Activated T-cell treated with anti-CD3 and anti-CD28 coated beads, Interleukin-2, amount 50 U/mL, for 72 hours (primary cell): Measurements from ENCODE around the gene CLK4. TPM values are rescaled to one million over a fixed set of nuclear protein-coding genes. Genes with fewer than 3 reads are reported as not detected.
"Not testable (repeated sequence)": the region's sequence is repeated elsewhere in the genome, so short reads cannot be mapped to it uniquely, and the experiment has no call there.

ENCODE experiments used
- ATAC-seq, 2 donors: fragments of 150-1000 bp; cut with Tn5 transposase; replicated peaks in 1 of 2; 2 replicates each; pipeline ENCODE4 v1.10.0; 2021; ENCODE audit warnings: moderate library complexity in 2 of 2, mild to moderate bottlenecking in 1 of 2
- DNase-seq, 2 donors: peaks; one replicate each; pipeline ENCODE4 v3.0.0; 2021 to 2022; ENCODE audit warnings: mixed read lengths in 1 of 2
- H3K27ac Mint-ChIP-seq: one replicate; pipeline ENCODE4 v1.8.0; 2022; ENCODE audit warnings: mild to moderate bottlenecking, moderate library complexity, mixed read lengths
- H3K27me3 Mint-ChIP-seq: one replicate; pipeline ENCODE4 v1.8.0; 2022; ENCODE audit warnings: low read depth, mixed read lengths
- H3K36me3 Mint-ChIP-seq, 2 donors: one replicate each; pipeline ENCODE4 v1.8.0; 2022; ENCODE audit warnings: mixed read lengths in 2 of 2, mild to moderate bottlenecking in 1 of 2; ENCODE audit not compliant: insufficient read depth in 2 of 2
- H3K4me1 Mint-ChIP-seq: one replicate; pipeline ENCODE4 v1.8.0; 2022; ENCODE audit warnings: low read depth, mixed read lengths
- H3K4me3 Mint-ChIP-seq, 2 donors: one replicate each; pipeline ENCODE4 v1.8.0; 2022; ENCODE audit warnings: mild to moderate bottlenecking in 2 of 2, mixed read lengths in 2 of 2, moderate library complexity in 2 of 2
- H3K9me3 Mint-ChIP-seq, 2 donors: one replicate each; pipeline ENCODE4 v1.8.0; 2022; ENCODE audit warnings: mixed read lengths in 2 of 2
- total RNA-seq, 2 donors: library from RNA; stranded (reverse); gene quantifications; one replicate each; pipeline ENCODE4 v1.2.3, GENCODE V29; 2022

The CLK4 gene
- total RNA-seq, 2 donors from 2014 or later = 34.0 to 35.2 TPM

- Mint-ChIP-seq H3K4me3 (peak overlapping the region; percentile 29 to 57), H3K27me3 (peaks cover 61% of the 10 kb centered on the region), H3K36me3 (peaks cover 4 to 9% of the 10 kb centered on the region in 2 donors), H3K9me3 (peaks cover 2% of the 10 kb centered on the region in 2 donors), H3K27ac (no peak overlapping the region), H3K4me1 (peaks cover 5% of the 10 kb centered on the region)
- DNase-seq (peak; percentile 22 to 27), ATAC-seq (peak; percentile 41 to 55)
Measured at GRCh38 chr5:178589180-178590140, 37.4 kb downstream of the CLK4 start.

GRCh38 chr5:178588769-178589168, 38.1 kb downstream of the CLK4 start:
- Mint-ChIP-seq H3K27me3 (peaks cover 61% of the 10 kb centered on the region), H3K4me3 (peak overlapping the region; percentile 29 to 57), H3K36me3 (peaks cover 0 to 2% of the 10 kb centered on the region in 2 donors), H3K27ac (no peak overlapping the region), H3K9me3 (no peaks in the 10 kb centered on the region), H3K4me1 (peaks cover 5% of the 10 kb centered on the region)
- DNase-seq = no peak
- no peak for ATAC-seq

- H3K4me3 Mint-ChIP-seq = no peak overlapping the region
- no peak overlapping the region for H3K27ac Mint-ChIP-seq
- ATAC-seq = no peak
- H3K27me3 Mint-ChIP-seq = peaks cover 61% of the 10 kb centered on the region
- H3K9me3 Mint-ChIP-seq = no peaks in the 10 kb centered on the region
- peaks cover 0 to under 1% of the 10 kb centered on the region in 2 donors for H3K36me3 Mint-ChIP-seq
- H3K4me1 Mint-ChIP-seq = peaks cover 5% of the 10 kb centered on the region
- no peak for DNase-seq
Measured at GRCh38 chr5:178587763-178588611, 38.9 kb downstream of the CLK4 start.

- ATAC-seq (no peak), DNase-seq (no peak)
- H3K4me1 Mint-ChIP-seq = peaks cover 5% of the 10 kb centered on the region
- no peak overlapping the region for H3K27ac Mint-ChIP-seq
- no peak overlapping the region for H3K4me3 Mint-ChIP-seq
- H3K36me3 Mint-ChIP-seq = no peaks in the 10 kb centered on the region
- peaks cover 51% of the 10 kb centered on the region for H3K27me3 Mint-ChIP-seq
- H3K9me3 Mint-ChIP-seq = no peaks in the 10 kb centered on the region
Measured at GRCh38 chr5:178586396-178586795, 40.5 kb downstream of the CLK4 start.

- not testable (repeated sequence) for H3K4me3 Mint-ChIP-seq, H3K36me3 Mint-ChIP-seq, H3K9me3 Mint-ChIP-seq, H3K4me1 Mint-ChIP-seq, H3K27ac Mint-ChIP-seq
- peak; percentile 55 to 77 for ATAC-seq
- DNase-seq = peak; percentile 19 to 45
- H3K27me3 Mint-ChIP-seq = peaks cover 41% of the 10 kb centered on the region
Measured at GRCh38 chr5:178585421-178585820, 41.4 kb downstream of the CLK4 start.

- H3K27me3 Mint-ChIP-seq = peaks cover 27% of the 10 kb centered on the region
- ATAC-seq = no peak
- no peak overlapping the region for H3K27ac Mint-ChIP-seq
- H3K36me3 Mint-ChIP-seq = no peaks in the 10 kb centered on the region
- no peaks in the 10 kb centered on the region for H3K4me1 Mint-ChIP-seq
- no peak for DNase-seq
- H3K9me3 Mint-ChIP-seq = no peaks in the 10 kb centered on the region
- no peak overlapping the region for H3K4me3 Mint-ChIP-seq
Measured at GRCh38 chr5:178583279-178583678, 43.6 kb downstream of the CLK4 start.

GRCh38 chr5:178582291-178582690, 44.6 kb downstream of the CLK4 start:
- Mint-ChIP-seq H3K27me3 (peaks cover 17% of the 10 kb centered on the region), H3K4me1 (no peaks in the 10 kb centered on the region), H3K27ac (no peak overlapping the region), H3K9me3 (no peaks in the 10 kb centered on the region), H3K4me3 (no peak overlapping the region), H3K36me3 (no peaks in the 10 kb centered on the region)
- no peak for DNase-seq
- no peak for ATAC-seq

GRCh38 chr5:178581621-178582020, 45.2 kb downstream of the CLK4 start:
- Mint-ChIP-seq H3K4me3 (no peak overlapping the region), H3K27ac (no peak overlapping the region), H3K4me1 (no peaks in the 10 kb centered on the region), H3K36me3 (no peaks in the 10 kb centered on the region), H3K9me3 (no peaks in the 10 kb centered on the region), H3K27me3 (peaks cover 10% of the 10 kb centered on the region)
- DNase-seq (no peak), ATAC-seq (no peak)

- Mint-ChIP-seq H3K4me3 (no peak overlapping the region), H3K27ac (no peak overlapping the region), H3K36me3 (no peaks in the 10 kb centered on the region), H3K4me1 (no peaks in the 10 kb centered on the region), H3K27me3 (peaks cover 5% of the 10 kb centered on the region), H3K9me3 (no peaks in the 10 kb centered on the region)
- no peak for ATAC-seq
- DNase-seq = no peak
Measured at GRCh38 chr5:178580271-178580955, 46.4 kb downstream of the CLK4 start.

- no peaks in the 10 kb centered on the region for H3K4me1 Mint-ChIP-seq
Measured at GRCh38 chr5:178577944-178578343, 48.9 kb downstream of the CLK4 start.

GRCh38 chr5:178577376-178577839, 49.4 kb downstream of the CLK4 start:
- no peaks in the 10 kb centered on the region for H3K9me3 Mint-ChIP-seq
- no peak for ATAC-seq
- H3K36me3 Mint-ChIP-seq = no peaks in the 10 kb centered on the region
- peaks cover 21% of the 10 kb centered on the region for H3K27me3 Mint-ChIP-seq
- H3K4me3 Mint-ChIP-seq = no peak overlapping the region
- no peak for DNase-seq
- no peak overlapping the region for H3K27ac Mint-ChIP-seq
- no peaks in the 10 kb centered on the region for H3K4me1 Mint-ChIP-seq

More at GRCh38 chr5:178577944-178578343, 48.9 kb downstream of the CLK4 start:
- Mint-ChIP-seq H3K27me3 (peaks cover 17% of the 10 kb centered on the region), H3K36me3 (no peaks in the 10 kb centered on the region), H3K27ac (no peak overlapping the region), H3K9me3 (no peaks in the 10 kb centered on the region), H3K4me3 (no peak overlapping the region)
- DNase-seq (no peak), ATAC-seq (no peak)

GRCh38 chr5:178576591-178577351, 50.1 kb downstream of the CLK4 start:
- H3K36me3 Mint-ChIP-seq = no peaks in the 10 kb centered on the region
- H3K27ac Mint-ChIP-seq = no peak overlapping the region
- H3K4me3 Mint-ChIP-seq = no peak overlapping the region
- ATAC-seq = no peak
- no peaks in the 10 kb centered on the region for H3K9me3 Mint-ChIP-seq
- no peak for DNase-seq
- H3K27me3 Mint-ChIP-seq = peaks cover 21% of the 10 kb centered on the region
- H3K4me1 Mint-ChIP-seq = no peaks in the 10 kb centered on the region
